Breast epithelium (tissue), 3 donors: ENCODE measurements around the gene TSPAN1.

ENCODE experiments used
- POLR2A ChIP-seq: fragments of 450-650 bp; IDR thresholded peaks from one replicate; pipeline ENCODE4 v1.6.1; 2016; ENCODE audit warnings: antibody characterized with exemption, mild to moderate bottlenecking, moderate library complexity
- TF ChIP-seq, protein P1 (sequence below), 3 donors: fragments of 450-650 bp; IDR thresholded peaks; one replicate each; pipeline ENCODE4 v1.5.1; 2016 to 2017; ENCODE audit warnings: antibody characterized with exemption in 3 of 3, mild to moderate bottlenecking in 3 of 3, moderate library complexity in 3 of 3

DNA sequence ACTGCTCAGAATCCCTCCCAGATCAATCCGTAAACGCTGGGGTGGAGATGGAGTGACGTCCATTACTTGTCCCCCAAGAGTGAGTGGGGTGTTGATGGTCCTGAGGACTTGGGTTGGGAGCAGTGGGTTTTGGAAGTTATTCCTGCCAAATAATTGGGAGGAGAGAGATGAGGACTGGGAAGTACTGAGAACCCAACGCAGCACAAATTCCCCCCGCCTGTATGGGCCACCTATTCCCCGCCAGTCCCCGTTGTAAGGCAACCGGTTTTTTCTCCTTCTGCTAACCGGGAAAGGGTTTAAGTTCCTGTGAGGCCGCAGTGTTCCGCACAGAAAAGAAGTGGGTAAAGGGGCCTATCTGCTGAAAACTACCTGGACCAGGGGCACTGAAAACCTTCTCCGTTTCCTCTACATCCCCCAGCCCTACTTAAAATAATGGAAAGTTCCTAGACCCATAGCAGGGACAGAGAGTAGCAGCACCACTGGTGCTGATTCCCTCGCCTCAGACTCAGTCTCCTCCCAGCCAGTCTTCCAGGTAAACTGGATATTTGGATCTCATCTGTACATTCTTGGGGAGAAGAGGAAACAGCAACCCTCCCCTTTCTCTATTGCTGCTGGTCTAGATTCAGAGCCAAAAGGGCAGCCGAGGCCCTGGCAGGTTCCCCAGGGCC, 29.0 kb downstream of the TSPAN1 start:
- TF ChIP-seq POLR2A, result no peak
- TF ChIP-seq, protein P1, sequence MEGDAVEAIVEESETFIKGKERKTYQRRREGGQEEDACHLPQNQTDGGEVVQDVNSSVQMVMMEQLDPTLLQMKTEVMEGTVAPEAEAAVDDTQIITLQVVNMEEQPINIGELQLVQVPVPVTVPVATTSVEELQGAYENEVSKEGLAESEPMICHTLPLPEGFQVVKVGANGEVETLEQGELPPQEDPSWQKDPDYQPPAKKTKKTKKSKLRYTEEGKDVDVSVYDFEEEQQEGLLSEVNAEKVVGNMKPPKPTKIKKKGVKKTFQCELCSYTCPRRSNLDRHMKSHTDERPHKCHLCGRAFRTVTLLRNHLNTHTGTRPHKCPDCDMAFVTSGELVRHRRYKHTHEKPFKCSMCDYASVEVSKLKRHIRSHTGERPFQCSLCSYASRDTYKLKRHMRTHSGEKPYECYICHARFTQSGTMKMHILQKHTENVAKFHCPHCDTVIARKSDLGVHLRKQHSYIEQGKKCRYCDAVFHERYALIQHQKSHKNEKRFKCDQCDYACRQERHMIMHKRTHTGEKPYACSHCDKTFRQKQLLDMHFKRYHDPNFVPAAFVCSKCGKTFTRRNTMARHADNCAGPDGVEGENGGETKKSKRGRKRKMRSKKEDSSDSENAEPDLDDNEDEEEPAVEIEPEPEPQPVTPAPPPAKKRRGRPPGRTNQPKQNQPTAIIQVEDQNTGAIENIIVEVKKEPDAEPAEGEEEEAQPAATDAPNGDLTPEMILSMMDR (IDR thresholded peaks at IDR 0.05), result no peak
